ENCODE results near the gene SERPINE2. TPM values are rescaled to one million over a fixed set of nuclear protein-coding genes. Genes with fewer than 3 reads are reported as not detected.

Gene SERPINE2
- total RNA-seq, result 5.6 TPM
- long read RNA-seq, partial matches to known transcripts, result 1 of 7 reads
- long read RNA-seq, other reads (novel, unspliced or antisense), result 1 of 7 reads

DNA sequence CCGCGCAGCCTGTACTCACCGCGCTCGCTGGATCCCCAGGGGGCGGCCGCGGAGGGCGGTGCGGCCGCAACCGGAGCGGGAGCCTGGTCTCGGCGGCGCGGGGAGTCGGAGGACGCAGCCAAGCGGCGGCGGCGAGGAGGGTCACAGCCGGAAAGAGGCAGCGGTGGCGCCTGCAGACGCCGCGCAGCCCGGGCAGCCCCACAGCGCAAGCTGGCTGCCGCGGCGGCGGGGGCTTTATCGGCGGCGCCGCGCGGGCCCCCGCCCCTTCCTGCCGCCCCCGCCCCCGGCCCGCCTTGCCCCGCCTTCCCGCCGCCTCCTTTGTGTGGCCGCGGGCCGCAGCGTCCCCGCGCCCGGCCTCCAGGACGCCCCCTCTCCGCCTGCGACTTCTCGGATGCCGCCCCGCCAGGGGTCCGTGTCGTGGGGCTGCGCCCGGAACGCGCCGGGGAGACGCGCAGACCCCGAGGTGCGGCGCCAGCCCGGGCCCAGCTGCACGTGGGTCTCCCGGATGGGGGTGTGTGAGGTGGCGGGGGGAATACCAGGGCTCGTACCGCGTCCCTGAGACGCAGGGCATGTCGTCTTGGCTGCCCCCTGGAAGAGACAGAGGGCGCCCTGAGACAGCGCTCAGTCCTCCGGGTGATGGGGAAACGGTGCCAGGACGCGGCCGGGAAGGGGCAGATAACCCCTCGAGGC, at the start of gene SERPINE2:
TSS of gene SERPINE2 (minus strand) at position 207 of the 690 bp plus-strand sequence. CDS start 37,386 bp downstream, outside the sequence.
- TF ChIP-seq, protein P1, sequence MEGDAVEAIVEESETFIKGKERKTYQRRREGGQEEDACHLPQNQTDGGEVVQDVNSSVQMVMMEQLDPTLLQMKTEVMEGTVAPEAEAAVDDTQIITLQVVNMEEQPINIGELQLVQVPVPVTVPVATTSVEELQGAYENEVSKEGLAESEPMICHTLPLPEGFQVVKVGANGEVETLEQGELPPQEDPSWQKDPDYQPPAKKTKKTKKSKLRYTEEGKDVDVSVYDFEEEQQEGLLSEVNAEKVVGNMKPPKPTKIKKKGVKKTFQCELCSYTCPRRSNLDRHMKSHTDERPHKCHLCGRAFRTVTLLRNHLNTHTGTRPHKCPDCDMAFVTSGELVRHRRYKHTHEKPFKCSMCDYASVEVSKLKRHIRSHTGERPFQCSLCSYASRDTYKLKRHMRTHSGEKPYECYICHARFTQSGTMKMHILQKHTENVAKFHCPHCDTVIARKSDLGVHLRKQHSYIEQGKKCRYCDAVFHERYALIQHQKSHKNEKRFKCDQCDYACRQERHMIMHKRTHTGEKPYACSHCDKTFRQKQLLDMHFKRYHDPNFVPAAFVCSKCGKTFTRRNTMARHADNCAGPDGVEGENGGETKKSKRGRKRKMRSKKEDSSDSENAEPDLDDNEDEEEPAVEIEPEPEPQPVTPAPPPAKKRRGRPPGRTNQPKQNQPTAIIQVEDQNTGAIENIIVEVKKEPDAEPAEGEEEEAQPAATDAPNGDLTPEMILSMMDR (IDR thresholded peaks at IDR 0.05), result peak; percentile 10

GRCh38 chr2:224086226-224086914, 47.3 kb upstream of the SERPINE2 start:
- Histone ChIP-seq H3K9me3 (no peaks in the 10 kb centered on the region), H3K4me3 (no peak overlapping the region), H3K4me1 (no peaks in the 10 kb centered on the region), H3K27me3 (ENCODE audit: low read depth) (no peaks in the 10 kb centered on the region), H3K27ac (no peak overlapping the region), H3K36me3 (no peaks in the 10 kb centered on the region)
- TF ChIP-seq, protein P1 (IDR thresholded peaks at IDR 0.05), result no peak
- intact Hi-C loops (cut with DNase I), result no loop called here
- ATAC-seq, result no peak
- no peak for DNase-seq

More for the DNA sequence above, at the start of gene SERPINE2:
- intact Hi-C loops (cut with DNase I), result no loop called here
- Histone ChIP-seq H3K27ac (no peak within 1 kb of the TSS), H3K27me3 (ENCODE audit: low read depth) (peaks cover 57% of the 10 kb centered on the region), H3K9me3 (no peaks in the 10 kb centered on the region), H3K4me1 (peaks cover 8% of the 10 kb centered on the region), H3K4me3 (peak within 1 kb of the TSS; percentile 59), H3K36me3 (no peaks in the 10 kb centered on the region)
- peak; percentile 47 to 68 for ATAC-seq
- no peak for DNase-seq

DNA sequence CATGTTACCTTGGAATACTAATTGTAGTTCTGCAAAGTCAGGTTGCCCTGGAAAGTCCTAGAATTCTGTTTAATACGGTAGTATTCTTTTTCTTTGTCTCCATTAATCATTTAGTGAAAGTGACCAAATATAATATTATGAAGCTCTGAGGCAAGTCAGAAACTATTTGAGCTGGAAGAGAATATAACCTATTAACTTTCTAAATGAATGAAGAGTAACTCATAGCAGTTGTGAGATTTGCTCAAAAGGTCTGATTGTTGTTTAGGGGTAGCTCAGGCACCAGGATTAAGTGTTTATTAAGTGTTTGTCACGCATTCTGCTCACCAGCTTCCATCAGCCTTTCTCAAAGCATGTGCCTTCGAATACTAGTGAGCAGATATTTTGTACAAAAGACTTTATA, 46.7 kb upstream of the SERPINE2 start:
- no peak for DNase-seq
- Histone ChIP-seq H3K4me3 (no peak overlapping the region), H3K36me3 (no peaks in the 10 kb centered on the region), H3K27me3 (ENCODE audit: low read depth) (no peaks in the 10 kb centered on the region), H3K9me3 (no peaks in the 10 kb centered on the region), H3K4me1 (no peaks in the 10 kb centered on the region), H3K27ac (no peak overlapping the region)
- no peak for ATAC-seq
- TF ChIP-seq, protein P1 (IDR thresholded peaks at IDR 0.05), result no peak
- intact Hi-C loops (cut with DNase I), result no loop called here

- TF ChIP-seq, protein P1 (IDR thresholded peaks at IDR 0.05), result no peak
- DNase-seq, result no peak
- H3K27me3 ChIP-seq (ENCODE audit: low read depth), result no peaks in the 10 kb centered on the region
- H3K4me1 ChIP-seq, result no peaks in the 10 kb centered on the region
- H3K36me3 ChIP-seq, result no peaks in the 10 kb centered on the region
- H3K4me3 ChIP-seq, result no peak overlapping the region
- intact Hi-C loops (cut with DNase I), result no loop called here
- ATAC-seq, result no peak
- no peaks in the 10 kb centered on the region for H3K9me3 ChIP-seq
- no peak overlapping the region for H3K27ac ChIP-seq
Measured at GRCh38 chr2:224085246-224085645, 46.2 kb upstream of the SERPINE2 start.

DNA sequence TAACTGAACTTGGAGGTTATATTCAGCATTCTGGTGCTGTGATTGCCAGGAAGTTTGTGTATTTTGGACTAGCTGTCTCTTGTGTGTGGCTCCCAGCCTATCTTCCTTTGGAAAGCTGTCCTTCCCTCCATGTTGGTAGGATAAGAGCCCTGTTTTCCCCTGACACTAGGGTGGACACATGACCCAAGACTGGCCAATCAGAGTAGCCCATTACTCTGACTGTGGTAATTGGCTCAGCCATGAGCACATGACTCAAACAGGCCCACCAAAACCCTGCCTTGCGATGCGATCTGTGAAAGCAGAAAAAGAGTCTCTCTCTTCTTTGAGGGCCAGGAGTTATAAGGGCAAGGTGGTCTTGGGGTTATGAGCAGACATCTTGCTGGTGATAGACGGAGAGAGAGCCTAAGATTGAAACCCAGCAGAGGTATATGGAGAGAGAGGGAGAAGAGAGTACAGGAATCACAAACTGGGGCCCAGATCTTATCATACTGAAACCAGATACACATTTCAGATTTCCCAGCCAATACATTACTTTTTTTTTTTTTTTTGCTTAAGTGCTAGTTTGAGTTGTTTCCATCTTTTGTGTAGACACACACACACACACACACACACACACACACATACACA, 45.3 kb upstream of the SERPINE2 start:
- ATAC-seq (no peak), DNase-seq (no peak)
- H3K4me1 ChIP-seq, result no peaks in the 10 kb centered on the region
- no peaks in the 10 kb centered on the region for H3K9me3 ChIP-seq
- no peak overlapping the region for H3K4me3 ChIP-seq
- TF ChIP-seq, protein P1 (IDR thresholded peaks at IDR 0.05), result no peak
- no peak overlapping the region for H3K27ac ChIP-seq
- intact Hi-C loops (cut with DNase I), result no loop called here
- no peaks in the 10 kb centered on the region for H3K27me3 ChIP-seq (ENCODE audit: low read depth)
- no peaks in the 10 kb centered on the region for H3K36me3 ChIP-seq
